Measurements from ENCODE around the gene C4orf46.
A peak's percentile ranks its signal among the peaks of the same experiment; 100 is the strongest.

The C4orf46 gene

DNA sequence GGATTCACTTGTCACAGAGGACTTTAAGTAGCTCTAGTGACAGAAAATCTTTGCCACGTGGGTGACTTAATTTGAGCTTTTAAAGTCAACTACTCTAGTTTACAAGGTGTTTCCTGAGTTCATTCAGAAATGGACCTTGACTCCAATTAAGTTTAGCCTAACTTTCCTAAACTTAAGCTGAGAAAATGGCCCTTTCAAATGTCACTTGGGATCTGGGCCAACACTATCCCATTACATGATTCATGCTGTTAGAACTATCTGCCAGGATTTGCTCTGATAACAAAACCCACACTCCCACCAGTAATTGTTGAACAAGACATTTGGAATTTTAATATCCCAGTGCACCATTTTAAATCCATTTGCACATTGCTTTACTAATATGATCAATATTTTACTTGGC, 40.8 kb downstream of the C4orf46 start:
- no peak for TF ChIP-seq CTCF (IDR thresholded peaks at IDR 0.05; ENCODE audit: low read depth, low read length, missing control alignments)
- no peak for DNase-seq (ENCODE audit: extremely low read depth, low read depth)
- no peak overlapping the region for H3K4me3 ChIP-seq (replicated peaks; ENCODE audit: low read depth, low read length)

- TF ChIP-seq CTCF (IDR thresholded peaks at IDR 0.05; ENCODE audit: low read depth, low read length, missing control alignments), result no peak
- no peak overlapping the region for H3K4me3 ChIP-seq (replicated peaks; ENCODE audit: low read depth, low read length)
- no peak for DNase-seq (ENCODE audit: extremely low read depth, low read depth)
Observed at GRCh38 chr4:158625544-158625943, 46.1 kb downstream of the C4orf46 start.

GRCh38 chr4:158624889-158625478, 46.7 kb downstream of the C4orf46 start:
- DNase-seq (ENCODE audit: extremely low read depth, low read depth), result peak; percentile 15
- peak; percentile 52 for TF ChIP-seq CTCF (IDR thresholded peaks at IDR 0.05; ENCODE audit: low read depth, low read length, missing control alignments)
- no peak overlapping the region for H3K4me3 ChIP-seq (replicated peaks; ENCODE audit: low read depth, low read length)

- no peak overlapping the region for H3K4me3 ChIP-seq (replicated peaks; ENCODE audit: low read depth, low read length)
- DNase-seq (ENCODE audit: extremely low read depth, low read depth), result no peak
- TF ChIP-seq CTCF (IDR thresholded peaks at IDR 0.05; ENCODE audit: low read depth, low read length, missing control alignments), result no peak
Observed at GRCh38 chr4:158622251-158622650, 49.4 kb downstream of the C4orf46 start.

- H3K4me3 ChIP-seq (replicated peaks; ENCODE audit: low read depth, low read length), result no peak overlapping the region
- TF ChIP-seq CTCF (IDR thresholded peaks at IDR 0.05; ENCODE audit: low read depth, low read length, missing control alignments), result no peak
- no peak for DNase-seq (ENCODE audit: extremely low read depth, low read depth)
Observed at GRCh38 chr4:158621729-158622128, 50.0 kb downstream of the C4orf46 start.

GRCh38 chr4:158617956-158618355, 53.7 kb downstream of the C4orf46 start:
- TF ChIP-seq CTCF (IDR thresholded peaks at IDR 0.05; ENCODE audit: low read depth, low read length, missing control alignments), result no peak
- DNase-seq (ENCODE audit: extremely low read depth, low read depth), result no peak
- H3K4me3 ChIP-seq (replicated peaks; ENCODE audit: low read depth, low read length), result no peak overlapping the region
